GM19328 (cell line): Measurements from ENCODE around the gene CD99L2.

Experiments
- ATAC-seq: cut with Tn5 transposase; IDR thresholded peaks from one replicate; pipeline ENCODE4 v1.9.1; 2021; ENCODE audit warnings: mild to moderate bottlenecking, moderate library complexity; ENCODE audit not compliant: unreplicated experiment

Gene CD99L2

GRCh38 chrX:150806827-150807226, 91.6 kb downstream of the CD99L2 start:
- no peak for ATAC-seq

- ATAC-seq, result no peak
Measured at GRCh38 chrX:150805736-150806135, 92.7 kb downstream of the CD99L2 start.

GRCh38 chrX:150792949-150793527, 105.4 kb downstream of the CD99L2 start:
- no peak for ATAC-seq

- ATAC-seq, result no peak
Measured at GRCh38 chrX:150790021-150790420, 108.4 kb downstream of the CD99L2 start.

- no peak for ATAC-seq
Measured at GRCh38 chrX:150781677-150782076, 116.8 kb downstream of the CD99L2 start.

- no peak for ATAC-seq
Measured at GRCh38 chrX:150779385-150779784, 119.1 kb downstream of the CD99L2 start.

GRCh38 chrX:150777328-150777992, 121.0 kb downstream of the CD99L2 start:
- no peak for ATAC-seq

GRCh38 chrX:150775569-150776350, 122.7 kb downstream of the CD99L2 start:
- no peak for ATAC-seq

- ATAC-seq, result no peak
Measured at GRCh38 chrX:150774798-150775568, 123.5 kb downstream of the CD99L2 start.

- no peak for ATAC-seq
Measured at GRCh38 chrX:150773634-150774033, 124.8 kb downstream of the CD99L2 start.

GRCh38 chrX:150773117-150773516, 125.4 kb downstream of the CD99L2 start:
- ATAC-seq, result no peak

GRCh38 chrX:150772150-150772970, 126.1 kb downstream of the CD99L2 start:
- peak; percentile 69 for ATAC-seq

GRCh38 chrX:150771116-150771515, 127.4 kb downstream of the CD99L2 start:
- ATAC-seq, result no peak

- no peak for ATAC-seq
Measured at GRCh38 chrX:150770623-150771022, 127.8 kb downstream of the CD99L2 start.

GRCh38 chrX:150769408-150769807, 129.1 kb downstream of the CD99L2 start:
- no peak for ATAC-seq

- ATAC-seq, result no peak
Measured at GRCh38 chrX:150768580-150769190, 129.8 kb downstream of the CD99L2 start.

- no peak for ATAC-seq
Measured at GRCh38 chrX:150768132-150768485, 130.4 kb downstream of the CD99L2 start.

GRCh38 chrX:150767475-150768131, 130.9 kb downstream of the CD99L2 start:
- no peak for ATAC-seq

GRCh38 chrX:150767045-150767395, 131.4 kb downstream of the CD99L2 start:
- ATAC-seq, result no peak
